GM19463 (cell line): ENCODE measurements around the gene ZRANB1.

Experiments used
- ATAC-seq: cut with Tn5 transposase; IDR thresholded peaks from one replicate; pipeline ENCODE4 v1.9.1; 2021; ENCODE audit warnings: mild to moderate bottlenecking, moderate library complexity; ENCODE audit not compliant: unreplicated experiment

Gene ZRANB1

DNA sequence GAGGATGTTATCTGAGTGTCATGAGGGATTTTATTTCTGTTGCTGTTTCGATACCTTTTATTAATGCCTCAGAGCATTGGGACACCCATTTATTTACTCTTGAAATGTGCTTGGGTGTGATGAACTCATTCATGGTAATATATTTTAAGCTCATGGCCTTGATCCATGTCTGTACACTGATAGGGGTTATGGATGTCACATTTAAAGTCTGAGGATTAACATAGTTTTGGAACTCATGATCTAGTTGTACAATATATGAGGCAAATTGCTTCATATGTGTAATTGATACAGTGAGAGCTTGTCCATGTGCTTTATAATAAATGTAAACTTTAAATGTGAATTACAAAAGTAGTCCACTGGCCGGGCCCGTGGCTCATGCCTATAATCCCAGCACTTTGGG is 23.0 kb upstream of the ZRANB1 start:
- ATAC-seq, result no peak

DNA sequence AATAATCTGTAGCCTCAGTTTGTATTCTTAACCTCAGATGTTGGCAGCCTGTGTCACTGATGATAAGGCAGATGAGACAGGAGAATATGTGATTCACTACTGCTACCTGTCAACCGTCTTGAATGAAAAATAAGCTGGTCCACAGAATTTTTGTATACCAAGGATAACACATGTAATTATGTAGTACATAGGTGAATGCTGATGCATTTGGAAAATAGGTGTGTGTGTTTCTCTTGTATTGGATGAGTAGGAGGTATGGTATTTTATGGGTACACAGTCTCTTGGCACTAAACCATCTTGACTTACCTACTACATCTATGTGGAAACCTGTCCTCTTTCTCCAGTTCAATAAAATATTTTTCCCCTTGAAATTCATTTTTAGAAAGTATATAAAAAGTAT is 20.7 kb upstream of the ZRANB1 start:
- no peak for ATAC-seq

DNA sequence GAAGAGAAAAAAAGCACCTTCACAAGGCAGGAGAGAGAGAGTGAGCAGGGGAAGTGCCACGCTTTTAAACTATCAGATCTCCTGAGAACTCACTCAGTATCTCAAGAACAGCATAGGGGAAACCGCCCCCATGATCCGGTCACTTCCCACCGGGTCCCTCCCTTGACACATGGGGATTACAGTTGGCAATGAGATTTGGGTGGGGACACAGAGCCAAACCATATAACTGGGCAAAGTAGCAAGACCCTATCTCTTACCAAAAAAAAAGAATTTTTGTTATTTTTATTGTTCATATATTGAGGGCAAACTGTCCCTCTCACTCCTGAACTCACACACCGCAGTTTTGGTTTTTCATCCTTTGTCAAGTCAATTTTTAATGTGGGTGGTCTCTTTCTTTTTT is 18.2 kb upstream of the ZRANB1 start:
- no peak for ATAC-seq

DNA sequence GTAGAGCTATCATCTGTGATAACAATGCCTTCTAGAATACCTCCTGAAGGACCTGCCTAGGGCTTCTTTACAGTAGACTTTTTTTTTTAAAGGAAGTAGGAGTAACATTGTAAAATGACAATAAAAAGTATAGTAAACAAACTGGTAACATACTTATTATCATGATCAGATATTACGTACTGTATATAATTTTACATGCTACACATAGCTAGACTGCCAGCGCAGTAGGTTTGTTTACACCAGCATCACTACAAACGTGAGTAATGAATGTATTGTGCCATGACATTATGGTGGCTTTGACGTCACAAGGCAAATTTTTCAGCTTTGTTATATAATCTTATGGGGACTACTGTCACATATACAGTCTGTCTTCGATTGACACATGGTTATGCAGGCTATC is 15.4 kb upstream of the ZRANB1 start:
- no peak for ATAC-seq

DNA sequence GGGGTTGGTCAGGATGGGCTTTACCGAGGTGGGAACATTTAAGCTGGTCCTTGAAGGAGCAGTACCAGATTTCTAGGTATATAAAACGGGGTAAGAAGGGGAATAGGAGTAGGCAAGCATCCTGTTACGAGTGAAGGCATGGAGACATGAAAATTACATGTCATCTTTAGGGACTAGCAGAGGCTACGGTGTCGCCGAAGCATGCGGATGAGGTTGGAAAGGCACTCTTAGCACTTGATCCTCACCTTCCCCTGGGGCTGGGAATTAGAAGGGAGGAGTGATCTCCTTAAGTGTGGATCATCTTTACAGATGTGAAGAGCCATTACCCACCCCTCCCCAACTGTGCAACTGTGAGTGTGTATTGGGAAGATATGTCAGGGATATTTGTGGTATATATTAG is 13.8 kb upstream of the ZRANB1 start:
- no peak for ATAC-seq

DNA sequence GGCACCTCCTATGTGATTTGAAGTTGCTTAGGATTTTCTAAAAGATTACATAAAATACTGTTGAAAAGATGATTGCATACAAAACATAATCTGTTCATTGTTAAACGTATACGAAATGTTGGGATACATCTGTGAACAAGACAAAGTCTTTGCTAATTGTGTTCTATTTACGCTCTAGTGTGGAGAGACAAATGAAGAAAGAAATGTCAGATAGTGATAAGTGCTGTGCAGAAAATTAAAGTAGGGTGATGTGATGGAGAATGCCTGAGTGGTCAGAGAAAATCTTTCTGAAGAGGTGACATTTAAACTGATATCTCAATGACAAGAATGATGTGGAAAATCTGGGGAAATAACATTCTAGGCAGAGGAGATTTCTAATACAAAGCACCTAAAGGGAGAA is 13.4 kb upstream of the ZRANB1 start:
- ATAC-seq, result no peak

GRCh38 chr10:124935946-124936345 is 6.0 kb upstream of the ZRANB1 start:
- ATAC-seq, result no peak

- ATAC-seq, result no peak
Measured at GRCh38 chr10:124936813-124937212, 5.1 kb upstream of the ZRANB1 start.

DNA sequence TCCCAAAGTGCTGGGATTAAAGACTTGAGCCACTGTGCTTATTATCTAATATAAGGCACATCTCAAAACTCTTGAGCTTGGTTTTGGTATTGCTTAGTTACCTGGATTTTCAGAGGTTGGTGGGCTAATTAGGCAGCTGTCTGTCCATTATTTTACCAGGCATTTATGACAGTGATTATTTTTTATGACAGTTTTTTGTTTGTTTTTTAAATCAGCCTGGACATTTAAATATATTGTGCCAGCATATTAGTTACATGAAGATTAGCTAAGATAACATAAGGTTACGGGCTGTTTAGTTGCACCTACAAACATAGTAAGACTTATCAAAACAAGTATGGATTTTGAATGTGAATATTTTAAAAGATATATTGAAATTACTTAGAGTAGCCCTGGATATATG is 2.6 kb upstream of the ZRANB1 start:
- ATAC-seq, result no peak

DNA sequence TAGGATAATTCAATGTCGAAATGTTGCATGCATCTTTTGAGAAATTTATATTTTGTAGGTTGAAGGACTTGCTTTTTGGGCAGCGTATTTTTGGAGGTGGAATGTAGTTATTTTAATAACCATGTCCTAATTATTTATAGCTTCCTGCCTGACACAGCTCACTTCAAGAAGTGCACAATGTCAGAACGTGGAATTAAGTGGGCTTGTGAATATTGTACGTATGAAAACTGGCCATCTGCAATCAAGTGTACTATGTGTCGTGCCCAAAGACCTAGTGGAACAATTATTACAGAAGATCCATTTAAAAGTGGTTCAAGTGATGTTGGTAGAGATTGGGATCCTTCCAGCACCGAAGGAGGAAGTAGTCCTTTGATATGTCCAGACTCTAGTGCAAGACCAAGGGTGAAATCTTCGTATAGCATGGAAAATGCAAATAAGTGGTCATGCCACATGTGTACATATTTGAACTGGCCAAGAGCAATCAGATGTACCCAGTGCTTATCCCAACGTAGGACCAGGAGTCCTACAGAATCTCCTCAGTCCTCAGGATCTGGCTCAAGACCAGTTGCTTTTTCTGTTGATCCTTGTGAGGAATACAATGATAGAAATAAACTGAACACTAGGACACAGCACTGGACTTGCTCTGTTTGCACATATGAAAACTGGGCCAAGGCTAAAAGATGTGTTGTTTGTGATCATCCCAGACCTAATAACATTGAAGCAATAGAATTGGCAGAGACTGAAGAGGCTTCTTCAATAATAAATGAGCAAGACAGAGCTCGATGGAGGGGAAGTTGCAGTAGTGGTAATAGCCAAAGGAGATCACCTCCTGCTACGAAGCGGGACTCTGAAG is 620 bp downstream of the ZRANB1 start:
- ATAC-seq, result no peak

GRCh38 chr10:124943301-124944092 is 1.6 kb downstream of the ZRANB1 start:
- no peak for ATAC-seq

GRCh38 chr10:124944982-124945381 is 3.1 kb downstream of the ZRANB1 start:
- ATAC-seq, result no peak

DNA sequence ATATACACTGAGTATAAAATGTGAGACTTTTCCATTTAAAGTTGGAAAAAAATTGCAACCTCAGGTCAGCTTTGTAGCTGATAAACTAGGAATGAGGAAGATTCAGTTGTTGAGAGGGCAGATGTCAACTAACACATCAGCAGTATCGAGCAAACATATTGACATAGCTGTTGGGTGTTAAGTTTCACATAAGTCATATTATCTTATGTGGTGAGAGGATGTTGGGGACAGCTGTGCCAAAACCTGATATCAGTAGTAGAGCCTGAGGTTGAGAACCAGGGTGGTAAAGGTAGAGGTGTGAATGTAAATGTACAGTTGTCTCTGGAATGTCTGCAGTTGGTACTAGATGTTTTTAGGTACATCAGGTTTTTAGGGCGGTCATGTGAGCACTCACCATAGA is 5.0 kb downstream of the ZRANB1 start:
- no peak for ATAC-seq

GRCh38 chr10:124949543-124949942 is 7.6 kb downstream of the ZRANB1 start:
- ATAC-seq, result no peak

GRCh38 chr10:124952123-124952522 is 10.2 kb downstream of the ZRANB1 start:
- ATAC-seq, result no peak

DNA sequence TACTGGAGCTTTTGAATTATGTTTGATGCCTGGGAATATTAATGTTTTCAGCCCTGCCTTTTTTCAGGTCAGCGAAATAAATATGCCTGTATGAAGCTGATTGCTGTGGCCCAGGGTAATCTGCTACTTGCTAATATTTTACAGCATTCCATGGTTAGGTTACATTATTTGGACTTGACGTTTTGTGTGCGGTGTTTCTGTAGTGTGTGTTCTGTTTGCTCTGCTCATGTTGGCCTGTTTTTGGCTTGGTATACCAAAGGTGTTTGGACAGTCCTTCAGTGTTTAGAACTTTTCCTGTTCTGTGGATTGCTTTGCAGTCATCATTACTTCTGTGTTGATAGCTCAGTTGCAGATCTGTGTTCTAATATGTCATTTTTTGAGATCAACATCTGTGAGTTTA is 11.5 kb downstream of the ZRANB1 start:
- no peak for ATAC-seq

DNA sequence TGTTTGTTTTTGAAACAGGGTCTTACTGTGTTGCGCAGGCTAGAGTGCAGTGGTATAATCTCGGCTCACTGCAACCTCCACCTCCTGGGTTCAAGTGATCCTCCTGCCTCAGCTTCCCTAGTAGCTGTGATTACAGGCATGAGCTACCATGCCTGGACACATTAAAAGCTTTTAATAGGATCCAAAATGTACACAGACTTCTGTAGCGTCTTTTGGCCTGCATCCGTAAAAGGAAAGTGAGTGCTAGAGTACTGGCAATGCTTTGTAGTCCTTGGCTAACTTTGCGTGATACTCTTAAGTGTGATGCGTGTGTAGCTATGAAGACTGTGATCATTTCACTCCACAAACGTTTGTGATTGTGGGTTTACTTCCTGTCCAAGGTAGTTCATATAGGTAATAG is 13.3 kb downstream of the ZRANB1 start:
- ATAC-seq, result no peak

DNA sequence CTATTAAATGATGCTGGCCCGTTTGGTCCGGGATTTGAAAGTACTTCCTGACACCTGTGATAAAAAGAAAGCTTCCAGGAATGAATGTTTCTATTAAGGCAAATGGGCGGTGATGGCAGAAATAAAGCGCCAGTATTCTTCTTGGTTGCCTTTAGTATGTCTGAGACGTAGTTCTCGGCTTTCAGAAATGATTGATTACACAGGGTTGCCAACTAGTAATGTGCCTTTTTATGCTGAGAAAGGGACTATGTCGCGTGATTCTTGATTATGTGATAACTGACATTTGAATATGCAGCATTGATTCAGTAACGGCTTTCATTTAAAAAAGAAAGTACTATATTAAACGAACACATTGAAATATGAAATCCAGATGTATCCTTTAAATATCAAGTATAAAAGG is 13.9 kb downstream of the ZRANB1 start:
- no peak for ATAC-seq

GRCh38 chr10:124956764-124957163 is 14.8 kb downstream of the ZRANB1 start:
- ATAC-seq, result no peak

DNA sequence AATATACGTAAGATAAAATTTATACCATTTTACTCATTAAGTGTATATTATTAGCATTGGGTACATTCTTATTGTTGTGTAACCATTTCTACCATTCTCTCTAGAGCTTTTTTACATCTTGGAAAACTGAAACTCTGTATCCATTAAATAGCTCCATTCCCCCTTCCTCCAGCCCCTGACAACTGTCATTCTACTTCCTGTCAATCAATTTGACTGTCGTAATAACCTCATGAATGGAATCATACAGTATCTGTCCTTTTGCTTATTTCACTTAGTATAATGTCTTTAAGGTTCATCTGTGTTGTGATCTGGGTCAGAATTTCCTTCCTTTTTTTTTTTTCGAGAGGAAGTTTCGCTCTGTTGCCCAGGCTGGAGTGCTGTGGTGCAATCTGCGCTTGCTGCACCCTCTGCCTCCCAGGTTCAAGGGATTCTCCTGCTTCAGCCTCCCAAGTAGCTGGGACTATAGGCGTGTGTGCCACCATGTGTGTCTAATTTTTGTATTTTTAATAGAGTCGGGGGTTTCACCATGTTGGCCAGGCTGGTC is 15.6 kb downstream of the ZRANB1 start:
- no peak for ATAC-seq

DNA sequence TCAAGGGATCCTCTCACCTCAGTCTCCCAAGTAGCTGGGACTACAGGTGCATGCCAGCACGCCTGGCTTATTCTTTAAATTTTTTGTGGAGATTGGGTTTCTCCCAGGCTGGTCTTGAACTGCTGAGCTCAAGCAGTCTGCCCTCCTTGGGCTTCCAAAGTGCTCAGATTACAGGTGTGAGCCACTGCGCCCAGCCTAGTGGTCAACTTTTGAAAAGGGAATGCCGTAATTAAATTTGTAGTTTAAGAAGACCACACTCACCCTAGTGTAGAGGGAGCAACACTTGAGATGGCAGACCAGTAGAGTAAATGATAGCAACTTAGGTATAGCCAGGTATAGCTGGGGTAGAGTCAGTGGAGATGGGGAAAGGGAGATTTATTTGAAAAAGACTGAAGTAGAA is 17.6 kb downstream of the ZRANB1 start:
- no peak for ATAC-seq

DNA sequence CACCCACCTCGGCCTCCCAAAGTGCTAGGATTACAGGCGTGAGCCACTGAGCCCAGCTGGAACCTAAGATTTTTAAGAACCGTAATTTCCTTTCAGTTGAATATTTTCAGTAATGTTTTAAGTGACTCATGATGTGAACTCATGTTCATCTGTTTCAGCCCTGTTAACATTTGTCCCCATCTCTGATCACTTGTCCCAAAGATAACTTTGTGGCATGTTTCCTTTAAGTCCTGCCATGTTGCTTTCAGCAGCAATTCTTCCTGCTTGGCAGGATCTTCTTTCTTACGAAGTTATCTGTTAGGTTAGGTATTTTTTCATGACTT is 19.3 kb downstream of the ZRANB1 start:
- ATAC-seq, result no peak
